Hypothalamus (tissue), 51 donors: ENCODE results near the gene MMRN2.
A peak's percentile ranks its signal among the peaks of the same experiment; 100 is the strongest.

Experiments used
- DNase-seq, 51 donors: peaks; one replicate each; lab custom pipeline; 2025; lab: John Stamatoyannopoulos, UW

MMRN2 gene

GRCh38 chr10:86970162-86970981, 13.0 kb upstream of the MMRN2 start:
- DNase-seq = peak in 2 of 51 donors; percentile 19 to 41

GRCh38 chr10:86969421-86970041, 12.1 kb upstream of the MMRN2 start:
- DNase-seq = no peak

- DNase-seq = no peak
Observed at GRCh38 chr10:86968994-86969355, 11.6 kb upstream of the MMRN2 start.

- no peak for DNase-seq
Observed at GRCh38 chr10:86968271-86968993, 11.0 kb upstream of the MMRN2 start, which contains the start of gene ADIRF. TSS of gene ADIRF (plus strand) at chr10:86968482. CDS start at chr10:86968545, 63 bp downstream.

- no peak for DNase-seq
Observed at GRCh38 chr10:86967481-86967941, 10.1 kb upstream of the MMRN2 start.

- DNase-seq = no peak
Observed at GRCh38 chr10:86965986-86966654, 8.7 kb upstream of the MMRN2 start.

- no peak for DNase-seq
Observed at GRCh38 chr10:86964847-86965190, 7.4 kb upstream of the MMRN2 start.

GRCh38 chr10:86964061-86964846, 6.8 kb upstream of the MMRN2 start:
- DNase-seq = no peak

GRCh38 chr10:86963341-86963919, 6.0 kb upstream of the MMRN2 start:
- no peak for DNase-seq

- DNase-seq = no peak
Observed at GRCh38 chr10:86962981-86963310, 5.5 kb upstream of the MMRN2 start.

- DNase-seq = no peak
Observed at GRCh38 chr10:86962136-86962980, 4.9 kb upstream of the MMRN2 start.

GRCh38 chr10:86961481-86962091, 4.2 kb upstream of the MMRN2 start:
- DNase-seq = no peak

GRCh38 chr10:86960863-86961434, 3.5 kb upstream of the MMRN2 start:
- DNase-seq = no peak

GRCh38 chr10:86960003-86960862, 2.8 kb upstream of the MMRN2 start:
- DNase-seq = peak in 3 of 51 donors; percentile 18 to 25 (median 25)

GRCh38 chr10:86959737-86960002, 2.3 kb upstream of the MMRN2 start:
- DNase-seq = no peak

- DNase-seq = peak in 2 of 51 donors; percentile 20 to 59
Observed at GRCh38 chr10:86958901-86959736, 1.7 kb upstream of the MMRN2 start.
